Trophoblast cell (in vitro differentiated cells and primary cell): ENCODE data around the gene ERG.

ENCODE experiments used
- DNase-seq, 2 donors: peaks; one replicate each; pipeline ENCODE4 v3.0.0-alpha.2; 2016
- H2AFZ ChIP-seq: 2 replicates; pipeline ENCODE4 v1.6.1; 2013; ENCODE audit warnings: low read length, moderate library complexity, mild to moderate bottlenecking; ENCODE audit not compliant: insufficient read depth, poor library complexity
- H2AK5ac ChIP-seq: 2 replicates; pipeline ENCODE4 v1.6.1; 2013; ENCODE audit warnings: mild to moderate bottlenecking, low read length
- H2BK120ac ChIP-seq: 2 replicates; pipeline ENCODE4 v1.6.1; 2013; ENCODE audit warnings: low read length, mild to moderate bottlenecking, moderate library complexity; ENCODE audit not compliant: insufficient read depth, poor library complexity
- H2BK12ac ChIP-seq: 2 replicates; pipeline ENCODE4 v1.6.1; 2013; ENCODE audit warnings: mild to moderate bottlenecking, low read length, moderate library complexity
- H2BK5ac ChIP-seq: 2 replicates; pipeline ENCODE4 v1.6.1; 2013; ENCODE audit warnings: low read length, low read depth, moderate library complexity, mild to moderate bottlenecking; ENCODE audit not compliant: poor library complexity
- H3K14ac ChIP-seq: 2 replicates; pipeline ENCODE4 v1.6.1; 2013; ENCODE audit warnings: mild to moderate bottlenecking, low read length
- H3K18ac ChIP-seq: 2 replicates; pipeline ENCODE4 v1.6.1; 2013; ENCODE audit warnings: mild to moderate bottlenecking, low read length
- H3K23ac ChIP-seq: 2 replicates; pipeline ENCODE4 v1.6.1; 2013; ENCODE audit warnings: low read length
- H3K27ac ChIP-seq: 2 replicates; pipeline ENCODE4 v1.5.1; 2013; ENCODE audit warnings: low read depth, mild to moderate bottlenecking, inconsistent platforms, low read length, moderate library complexity
- H3K27me3 ChIP-seq: 2 replicates; pipeline ENCODE4 v1.6.1; 2013; ENCODE audit warnings: inconsistent platforms, mild to moderate bottlenecking, low read length, moderate library complexity; ENCODE audit not compliant: insufficient read depth
- H3K36me3 ChIP-seq, 2 experiments: 1 replicate in 1 of 2; 2 replicates in 1 of 2; pipeline ENCODE4 v1.6.1; 2013; ENCODE audit warnings: low read length in 2 of 2, mild to moderate bottlenecking in 2 of 2, moderate library complexity in 1 of 2; ENCODE audit not compliant: insufficient read depth in 2 of 2, control insufficient read depth in 1 of 2
- H3K4ac ChIP-seq: 2 replicates; pipeline ENCODE4 v1.6.1; 2013; ENCODE audit warnings: low read depth, mild to moderate bottlenecking, low read length, moderate library complexity
- H3K4me1 ChIP-seq, 2 experiments: 1 replicate in 1 of 2; 2 replicates in 1 of 2; pipeline ENCODE4 v1.6.1; 2013; ENCODE audit warnings: low read length in 2 of 2, mild to moderate bottlenecking in 2 of 2, moderate library complexity in 1 of 2; ENCODE audit not compliant: insufficient read depth in 2 of 2, control insufficient read depth in 1 of 2
- H3K4me2 ChIP-seq: 2 replicates; pipeline ENCODE4 v1.6.1; 2013; ENCODE audit warnings: inconsistent platforms, mild to moderate bottlenecking, low read length, moderate library complexity
- H3K4me3 ChIP-seq: 2 replicates; pipeline ENCODE4 v1.5.1; 2013; ENCODE audit warnings: mild to moderate bottlenecking, low read depth, low read length, inconsistent platforms
- H3K79me1 ChIP-seq: one replicate; pipeline ENCODE4 v1.6.1; 2013; ENCODE audit warnings: low read length
- H3K79me2 ChIP-seq: 2 replicates; pipeline ENCODE4 v1.6.1; 2013; ENCODE audit warnings: low read length, mild to moderate bottlenecking; ENCODE audit not compliant: control insufficient read depth, insufficient read depth, poor library complexity
- H3K9ac ChIP-seq: 2 replicates; pipeline ENCODE4 v1.6.1; 2013; ENCODE audit warnings: mild to moderate bottlenecking, low read length
- H3K9me3 ChIP-seq: 2 replicates; pipeline ENCODE4 v1.6.1; 2013; ENCODE audit warnings: low read depth, mild to moderate bottlenecking, control low read depth, inconsistent platforms, low read length; ENCODE audit not compliant: insufficient read depth
- H4K12ac ChIP-seq: 2 replicates; pipeline ENCODE4 v1.6.1; 2013; ENCODE audit warnings: low read depth, mild to moderate bottlenecking, low read length, moderate library complexity
- H4K8ac ChIP-seq: 2 replicates; pipeline ENCODE4 v1.6.1; 2013; ENCODE audit warnings: low read depth, mild to moderate bottlenecking, low read length, moderate library complexity
- H4K91ac ChIP-seq: one replicate; pipeline ENCODE4 v1.6.1; 2013; ENCODE audit warnings: low read depth, mild to moderate bottlenecking, low read length, moderate library complexity
- WGBS: extraction: QIAGEN DNeasy Blood & Tissue Kit; methylation state at CpG from one replicate; pipeline ENCODE4 v1.1.7; 2013; ENCODE audit warnings: missing lambda C conversion rate; ENCODE audit not compliant: insufficient read length, insufficient coverage; ENCODE audit errors: extremely low coverage; 5-methylcytosine and 5-hydroxymethylcytosine counted together

Gene ERG

DNA sequence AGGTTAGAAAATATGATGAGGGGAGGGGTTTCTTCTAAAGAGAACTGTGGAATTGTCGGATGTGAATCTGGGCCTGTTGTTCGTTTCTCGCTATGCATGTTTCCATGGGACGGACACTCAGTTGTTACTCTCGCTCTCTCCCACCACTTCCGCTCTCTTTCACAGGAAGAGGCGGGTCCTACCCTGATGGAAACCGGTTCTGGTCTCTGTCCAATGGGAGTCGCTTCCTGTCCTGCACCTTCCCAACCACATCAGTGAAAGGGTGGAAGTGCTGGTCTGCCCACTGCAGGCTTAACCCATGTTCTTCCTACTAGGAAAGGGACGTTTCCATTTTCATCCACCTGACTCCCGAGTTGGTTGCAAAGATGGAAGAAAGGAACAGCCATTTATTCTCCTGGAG lies 122.0 kb downstream of the ERG start:
- no peak overlapping the region for H3K23ac ChIP-seq
- no peaks in the 10 kb centered on the region for H3K36me3 ChIP-seq
- H3K14ac ChIP-seq: no peak overlapping the region
- WGBS: no CpG with 5 or more reads among the region's 11 CpGs
- H3K27ac ChIP-seq: no peak overlapping the region
- H4K8ac ChIP-seq: no peak overlapping the region
- no peak overlapping the region for H2BK5ac ChIP-seq
- H2AFZ ChIP-seq: no peak overlapping the region
- no peak overlapping the region for H3K9ac ChIP-seq
- H3K27me3 ChIP-seq: no peaks in the 10 kb centered on the region
- H3K79me2 ChIP-seq: no peaks in the 10 kb centered on the region
- no peak overlapping the region for H3K4me3 ChIP-seq
- no peak overlapping the region for H2BK120ac ChIP-seq
- no peaks in the 10 kb centered on the region for H3K4me1 ChIP-seq
- no peak overlapping the region for H3K18ac ChIP-seq
- H4K12ac ChIP-seq: no peak overlapping the region
- H3K4me2 ChIP-seq: no peak overlapping the region
- peaks cover 2% of the 10 kb centered on the region for H3K9me3 ChIP-seq
- DNase-seq: no peak
- no peak overlapping the region for H4K91ac ChIP-seq
- no peak overlapping the region for H3K4ac ChIP-seq
- no peak overlapping the region for H2BK12ac ChIP-seq
- no peak overlapping the region for H2AK5ac ChIP-seq
- no peaks in the 10 kb centered on the region for H3K79me1 ChIP-seq

DNA sequence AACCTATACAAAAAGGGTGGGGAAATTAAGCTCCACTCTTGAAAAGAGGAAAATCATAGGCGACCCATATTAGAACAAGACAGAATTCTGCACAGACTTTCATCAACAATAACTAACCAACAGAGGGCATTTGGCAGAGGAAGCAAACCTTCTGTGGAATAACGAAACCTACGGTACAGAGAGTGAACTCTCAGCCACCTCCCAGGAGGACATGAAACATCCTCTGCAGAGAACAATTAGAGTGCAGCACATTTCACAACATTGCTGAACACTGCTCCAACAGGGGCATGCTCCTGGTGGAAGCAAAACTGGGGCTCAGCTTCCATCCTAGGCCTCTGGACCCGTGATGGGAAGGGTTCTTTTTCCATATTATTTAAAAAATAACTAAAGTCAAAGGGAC lies 130.6 kb downstream of the ERG start:
- H3K79me1 ChIP-seq: no peaks in the 10 kb centered on the region
- no peak overlapping the region for H4K91ac ChIP-seq
- H2BK12ac ChIP-seq: no peak overlapping the region
- no peak overlapping the region for H3K23ac ChIP-seq
- H3K14ac ChIP-seq: no peak overlapping the region
- no peaks in the 10 kb centered on the region for H3K79me2 ChIP-seq
- no peaks in the 10 kb centered on the region for H3K4me1 ChIP-seq
- no peak overlapping the region for H3K27ac ChIP-seq
- H3K4me3 ChIP-seq: no peak overlapping the region
- no peak overlapping the region for H4K8ac ChIP-seq
- H3K18ac ChIP-seq: no peak overlapping the region
- no peaks in the 10 kb centered on the region for H3K9me3 ChIP-seq
- H4K12ac ChIP-seq: no peak overlapping the region
- no peak overlapping the region for H2AFZ ChIP-seq
- no peak overlapping the region for H2BK120ac ChIP-seq
- no peaks in the 10 kb centered on the region for H3K36me3 ChIP-seq
- H3K9ac ChIP-seq: no peak overlapping the region
- H2AK5ac ChIP-seq: no peak overlapping the region
- no peak overlapping the region for H3K4me2 ChIP-seq
- WGBS: no CpG with 5 or more reads among the region's 4 CpGs
- no peaks in the 10 kb centered on the region for H3K27me3 ChIP-seq
- no peak for DNase-seq
- no peak overlapping the region for H3K4ac ChIP-seq
- no peak overlapping the region for H2BK5ac ChIP-seq

DNA sequence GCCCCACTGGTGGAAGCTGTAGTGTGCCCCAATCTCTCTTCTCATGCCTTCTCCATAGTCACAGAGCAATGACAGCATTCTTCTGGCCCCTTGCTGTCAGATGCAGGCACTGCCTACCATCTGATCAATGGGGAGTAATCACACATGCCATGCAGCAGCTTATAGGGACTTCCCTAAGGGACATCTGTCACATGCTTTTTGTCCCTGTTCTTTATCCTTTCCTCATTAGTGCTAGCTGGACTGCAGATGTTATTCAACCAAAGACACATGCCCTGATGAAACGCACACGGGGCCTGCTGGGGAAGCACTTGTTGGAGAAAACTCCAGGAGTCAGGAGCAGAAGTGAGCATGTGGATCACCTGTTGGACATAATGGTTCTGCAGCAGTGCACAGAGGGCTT lies 132.8 kb downstream of the ERG start:
- Histone ChIP-seq H3K27ac (no peak overlapping the region), H3K27me3 (no peaks in the 10 kb centered on the region), H3K4me3 (no peak overlapping the region), H2AK5ac (no peak overlapping the region), H2BK120ac (no peak overlapping the region), H3K79me2 (no peaks in the 10 kb centered on the region), H4K91ac (no peak overlapping the region), H3K9ac (no peak overlapping the region), H3K23ac (no peak overlapping the region), H3K4ac (no peak overlapping the region), H4K8ac (no peak overlapping the region), H3K18ac (no peak overlapping the region), H4K12ac (no peak overlapping the region), H3K14ac (no peak overlapping the region), H3K36me3 (no peaks in the 10 kb centered on the region), H3K4me2 (no peak overlapping the region), H3K9me3 (peaks cover 2% of the 10 kb centered on the region), H2BK5ac (no peak overlapping the region), H2BK12ac (no peak overlapping the region), H3K79me1 (no peaks in the 10 kb centered on the region), H3K4me1 (no peaks in the 10 kb centered on the region), H2AFZ (no peak overlapping the region)
- no CpG with 5 or more reads among the region's 2 CpGs for WGBS
- no peak for DNase-seq

DNA sequence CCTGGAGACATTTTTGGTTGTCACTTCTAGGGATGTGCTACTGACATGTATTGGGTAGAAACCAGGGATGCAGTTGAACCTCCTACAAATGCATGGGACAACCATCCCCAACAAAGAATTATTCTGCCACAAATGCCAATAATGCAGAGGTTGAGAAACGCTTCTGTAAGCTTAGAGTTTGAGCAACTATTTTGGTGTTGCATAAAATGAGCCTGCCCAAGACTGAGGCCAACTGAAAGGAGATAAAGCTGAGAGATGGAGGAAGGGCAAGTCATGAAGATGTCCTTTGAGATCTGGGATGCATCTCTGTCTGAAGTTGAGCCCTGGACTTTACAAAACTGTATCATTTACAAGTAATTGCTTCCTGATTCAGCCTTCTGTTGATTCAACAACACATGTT lies 134.6 kb downstream of the ERG start:
- no peak overlapping the region for H2AFZ ChIP-seq
- no peak overlapping the region for H4K12ac ChIP-seq
- no peak overlapping the region for H3K4ac ChIP-seq
- no peak overlapping the region for H3K4me2 ChIP-seq
- H2AK5ac ChIP-seq: no peak overlapping the region
- no peaks in the 10 kb centered on the region for H3K79me1 ChIP-seq
- no peaks in the 10 kb centered on the region for H3K4me1 ChIP-seq
- H3K23ac ChIP-seq: no peak overlapping the region
- H3K27me3 ChIP-seq: no peaks in the 10 kb centered on the region
- no peaks in the 10 kb centered on the region for H3K79me2 ChIP-seq
- H3K36me3 ChIP-seq: no peaks in the 10 kb centered on the region
- no peak overlapping the region for H4K8ac ChIP-seq
- no peak overlapping the region for H3K18ac ChIP-seq
- no peak overlapping the region for H2BK5ac ChIP-seq
- no peak overlapping the region for H3K27ac ChIP-seq
- no peak overlapping the region for H3K14ac ChIP-seq
- no peak overlapping the region for H2BK120ac ChIP-seq
- H4K91ac ChIP-seq: no peak overlapping the region
- H3K4me3 ChIP-seq: no peak overlapping the region
- no peak for DNase-seq
- peaks cover 2% of the 10 kb centered on the region for H3K9me3 ChIP-seq
- no peak overlapping the region for H2BK12ac ChIP-seq
- no peak overlapping the region for H3K9ac ChIP-seq
- WGBS: no CpG with 5 or more reads among the region's 1 CpG
